ENCODE results near the gene SOX21.

SOX21 gene

DNA sequence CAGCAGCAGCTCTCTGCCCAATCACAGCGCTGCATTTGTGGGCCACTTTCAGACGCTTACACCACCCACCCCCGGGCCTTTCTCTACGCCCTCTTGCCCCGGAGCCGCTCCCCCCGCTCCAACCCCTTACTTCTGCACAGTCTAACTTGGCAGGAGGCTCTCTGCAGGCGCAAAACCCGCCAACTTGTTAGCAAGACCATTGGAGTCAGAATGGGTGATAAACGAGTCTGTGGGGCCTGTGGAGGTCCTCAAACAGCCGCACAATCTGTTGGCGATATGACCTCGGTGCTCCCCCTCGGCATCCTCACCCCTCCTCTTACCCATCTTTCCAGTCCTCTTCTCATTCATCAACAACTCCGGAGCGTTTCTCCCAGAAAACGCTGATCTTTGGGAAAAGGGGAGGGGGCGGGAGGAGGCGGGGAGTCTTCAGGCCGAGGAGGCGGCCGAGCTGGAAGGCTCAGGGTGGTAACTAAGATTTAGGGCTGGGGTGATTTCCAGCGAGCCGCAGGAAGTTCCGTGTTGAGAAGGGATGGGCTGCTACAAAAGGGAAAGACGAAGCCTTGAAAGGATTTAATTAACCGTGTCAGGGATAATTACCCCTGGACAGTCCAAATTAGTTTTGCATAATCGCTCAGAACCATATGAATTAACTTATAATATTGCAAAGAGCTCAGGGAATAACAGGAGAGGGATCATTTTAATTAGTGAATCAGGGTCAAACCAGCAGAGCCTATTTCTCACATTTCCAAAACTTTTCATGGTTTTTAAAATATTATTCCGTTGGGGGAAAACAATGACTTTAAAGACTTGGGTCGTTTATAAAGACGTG lies 4.1 kb downstream of the SOX21 start:
- no peak for DNase-seq

DNA sequence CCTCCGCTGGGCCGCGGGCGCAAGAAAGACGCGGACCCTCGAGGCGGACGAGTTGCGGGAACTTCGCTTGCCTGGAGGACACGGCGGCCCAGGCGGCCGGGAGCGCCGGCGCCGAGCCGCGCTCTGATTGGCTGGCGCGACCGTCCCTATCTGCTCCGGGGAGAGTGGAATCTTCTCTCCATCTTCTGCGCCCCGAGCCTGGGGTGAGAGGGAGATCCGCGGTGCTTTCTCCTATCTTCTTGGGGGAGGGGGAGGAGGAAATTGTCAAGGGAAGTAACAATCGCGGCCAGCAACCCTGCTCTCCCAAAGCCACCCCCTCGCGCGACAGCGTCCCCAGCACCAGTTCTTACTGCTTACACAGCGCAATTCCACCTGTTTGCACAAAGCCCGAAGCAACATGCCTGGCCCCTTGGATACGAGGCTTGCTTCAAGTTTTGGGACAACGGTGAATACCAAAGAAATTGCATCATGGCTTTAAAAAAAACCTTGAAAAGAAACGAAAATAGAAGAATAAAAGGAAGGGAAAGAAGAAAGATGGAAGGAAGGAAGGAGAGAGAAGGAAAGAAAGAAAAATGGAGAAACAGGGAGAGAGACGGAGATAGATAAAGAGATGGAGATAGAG lies 4.8 kb downstream of the SOX21 start:
- DNase-seq, result no peak

DNA sequence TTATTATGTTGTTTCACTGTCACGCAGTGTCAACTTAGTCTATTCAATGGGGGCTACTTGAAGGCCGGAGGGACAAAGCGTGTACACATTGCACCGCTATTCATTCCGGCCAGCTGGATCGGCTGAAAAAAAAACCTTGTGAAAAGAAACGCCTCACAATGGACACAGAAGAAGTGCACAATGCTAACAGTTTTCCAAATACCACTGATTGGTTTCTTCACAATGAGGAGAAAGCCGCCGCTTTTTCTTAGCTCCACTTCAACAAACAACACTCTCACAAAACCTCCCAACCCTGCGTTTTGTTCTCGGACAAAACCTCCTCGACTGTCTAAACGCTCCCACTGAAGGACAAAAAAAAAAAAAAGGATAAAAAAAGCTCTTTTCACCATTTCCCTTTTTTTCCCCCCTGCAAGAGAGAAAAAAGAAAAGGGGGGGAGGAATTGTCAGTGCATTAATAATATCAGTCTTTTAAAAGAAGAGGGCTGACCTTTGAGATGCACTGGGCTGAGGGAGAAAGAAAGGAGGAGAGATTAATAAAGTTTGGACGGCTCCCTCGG lies 5.4 kb downstream of the SOX21 start:
- no peak for DNase-seq

DNA sequence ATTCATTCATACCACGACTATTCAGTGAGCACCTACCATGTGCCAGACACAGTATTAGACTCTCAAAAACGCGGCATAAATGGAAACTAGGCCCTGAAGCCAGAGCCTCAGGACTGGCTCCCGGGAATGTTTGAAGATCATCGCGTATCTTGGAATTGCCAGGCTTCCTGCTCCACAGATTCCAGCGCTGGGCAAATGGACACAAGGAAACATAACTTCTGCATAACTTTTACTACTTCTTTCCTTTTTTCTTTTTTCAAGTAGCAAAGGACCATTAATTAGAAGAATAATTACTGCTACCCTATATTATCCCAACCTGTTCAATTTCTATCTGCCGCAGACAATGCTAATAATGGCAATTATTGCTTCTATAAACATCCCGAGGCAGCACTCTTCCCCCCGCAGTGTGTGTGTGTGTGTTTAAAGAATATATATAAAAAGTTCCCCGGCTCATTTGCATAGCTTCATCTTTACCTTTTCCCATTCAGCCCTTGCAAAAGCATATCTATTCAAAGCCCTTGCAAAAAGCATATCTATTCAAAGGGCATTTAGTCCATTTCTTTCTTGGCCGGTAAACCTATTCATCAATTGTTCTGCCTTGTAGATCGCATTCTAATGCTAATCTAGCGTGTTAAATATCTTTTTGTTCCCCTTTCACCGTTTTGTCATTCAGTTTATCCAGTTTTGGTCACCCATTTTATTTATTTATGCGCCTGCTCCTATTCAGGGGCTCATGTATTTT lies 6.1 kb downstream of the SOX21 start:
- no peak for DNase-seq

DNA sequence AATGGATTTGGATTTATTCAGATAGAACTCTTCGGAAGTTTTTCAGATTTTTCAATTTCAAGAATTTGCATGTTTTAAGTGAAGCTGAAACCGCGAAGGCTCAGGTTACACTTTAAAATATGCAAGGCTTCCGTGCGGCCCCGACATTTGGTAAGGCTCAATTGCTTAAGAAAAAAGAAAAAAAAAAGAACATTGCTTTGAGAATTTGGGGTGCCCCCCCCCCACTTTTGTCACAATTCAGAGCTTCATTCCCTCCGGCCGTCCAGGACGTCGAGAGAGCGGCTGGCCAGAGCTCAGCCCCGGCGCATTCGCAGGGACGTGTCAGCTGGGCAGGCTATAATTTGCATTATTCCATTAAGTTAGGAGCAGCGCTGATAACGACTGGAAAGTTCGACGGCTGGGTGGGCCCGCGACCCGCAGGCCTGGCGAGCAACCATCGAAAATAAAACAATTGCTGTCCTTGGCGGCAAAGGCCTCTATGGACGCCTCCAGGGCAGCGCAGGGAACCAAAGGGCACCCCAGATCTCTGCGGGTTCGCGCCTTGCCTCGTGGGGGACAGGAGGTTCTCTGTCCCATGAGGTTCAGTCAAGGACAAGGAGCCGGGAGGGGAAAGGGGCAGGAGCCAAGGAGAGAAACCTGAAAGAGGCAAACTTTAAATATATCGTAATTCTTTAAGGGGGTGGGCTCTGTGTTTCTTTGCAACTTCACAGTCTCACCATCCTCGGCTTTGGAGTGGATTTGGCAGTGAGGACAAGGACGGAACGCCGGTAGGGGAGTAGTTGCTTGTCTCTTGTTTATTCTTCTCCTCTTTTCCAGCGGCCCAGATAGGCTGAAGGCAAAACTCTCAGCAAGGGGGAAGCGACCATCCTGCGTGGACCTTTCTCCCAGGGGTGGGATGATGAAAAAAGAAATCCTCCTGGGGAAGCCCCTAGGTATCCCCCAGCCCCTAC lies 7.0 kb downstream of the SOX21 start:
- DNase-seq, result no peak

DNA sequence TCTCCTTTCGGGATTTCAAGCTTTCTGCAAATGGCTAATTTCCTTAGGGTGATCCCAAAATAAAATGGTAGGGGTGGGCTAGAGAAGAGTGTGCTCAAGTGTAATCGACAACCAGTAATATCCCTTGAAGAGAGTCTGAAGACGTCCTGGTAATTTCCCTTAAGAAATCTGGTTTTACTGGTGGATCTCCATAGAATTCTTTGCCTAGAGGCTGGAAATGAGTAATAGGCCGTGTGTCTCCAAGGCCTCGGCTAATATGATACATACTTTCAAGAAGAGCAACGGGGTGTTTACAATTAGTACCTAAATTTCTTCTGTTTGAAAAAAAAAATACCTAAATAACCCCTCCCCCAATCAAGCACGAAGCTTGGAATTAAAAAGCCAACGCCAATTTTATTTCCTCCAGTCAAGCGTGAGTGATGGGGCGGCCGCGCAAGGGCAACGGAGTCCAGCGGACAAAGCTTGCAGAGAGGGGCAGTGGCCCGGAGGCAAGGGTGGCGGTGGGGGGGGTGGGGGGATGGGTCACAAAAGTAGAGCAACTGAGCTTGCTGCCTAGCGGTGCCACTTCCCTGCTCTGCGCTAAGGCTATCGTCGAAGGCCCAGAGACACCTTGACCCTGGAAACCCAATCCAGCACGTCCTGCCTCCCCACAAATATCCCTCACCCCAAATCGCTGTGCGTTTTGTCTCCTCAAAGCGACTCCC lies 7.8 kb downstream of the SOX21 start:
- DNase-seq, result no peak

GRCh38 chr13:94703721-94704314 lies 8.5 kb downstream of the SOX21 start:
- no peak for DNase-seq

- DNase-seq, result no peak
Observed at GRCh38 chr13:94703271-94703670, 9.1 kb downstream of the SOX21 start.

DNA sequence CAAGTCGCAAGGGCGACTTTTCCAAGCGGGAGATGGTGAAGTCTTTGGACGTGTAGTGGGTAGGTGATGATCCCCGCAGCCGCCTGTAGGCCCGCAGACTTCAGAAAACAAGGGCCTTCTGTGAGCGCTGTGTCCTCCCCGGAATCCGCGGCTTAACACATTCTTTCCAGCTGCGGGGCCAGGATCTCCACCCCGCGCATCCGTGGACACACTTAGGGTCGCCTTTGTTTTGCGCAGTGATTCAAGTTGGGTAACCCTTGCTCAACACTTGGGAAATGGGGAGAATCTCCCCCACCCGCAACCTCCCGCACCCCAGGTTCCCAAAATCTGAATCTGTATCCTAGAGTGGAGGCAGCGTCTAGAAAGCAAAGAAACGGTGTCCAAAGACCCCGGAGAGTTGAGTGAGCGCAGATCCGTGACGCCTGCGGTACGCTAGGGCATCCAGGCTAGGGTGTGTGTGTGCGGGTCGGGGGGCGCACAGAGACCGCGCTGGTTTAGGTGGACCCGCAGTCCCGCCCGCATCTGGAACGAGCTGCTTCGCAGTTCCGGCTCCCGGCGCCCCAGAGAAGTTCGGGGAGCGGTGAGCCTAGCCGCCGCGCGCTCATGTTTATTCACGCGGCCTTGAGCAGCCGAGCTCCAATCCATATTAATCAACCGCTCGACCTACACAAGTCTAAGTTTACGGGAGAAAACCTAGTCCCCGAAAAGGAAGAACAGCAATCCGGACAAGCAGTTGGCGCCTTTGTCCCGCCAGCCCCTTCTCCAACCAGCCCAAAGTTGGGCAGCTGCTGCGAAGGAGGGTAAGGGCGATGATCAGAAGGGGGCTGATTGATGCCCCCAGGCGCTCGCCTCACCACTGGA lies 9.9 kb downstream of the SOX21 start:
- no peak for DNase-seq

- no peak for DNase-seq
Observed at GRCh38 chr13:94701313-94702180, 10.8 kb downstream of the SOX21 start.

DNA sequence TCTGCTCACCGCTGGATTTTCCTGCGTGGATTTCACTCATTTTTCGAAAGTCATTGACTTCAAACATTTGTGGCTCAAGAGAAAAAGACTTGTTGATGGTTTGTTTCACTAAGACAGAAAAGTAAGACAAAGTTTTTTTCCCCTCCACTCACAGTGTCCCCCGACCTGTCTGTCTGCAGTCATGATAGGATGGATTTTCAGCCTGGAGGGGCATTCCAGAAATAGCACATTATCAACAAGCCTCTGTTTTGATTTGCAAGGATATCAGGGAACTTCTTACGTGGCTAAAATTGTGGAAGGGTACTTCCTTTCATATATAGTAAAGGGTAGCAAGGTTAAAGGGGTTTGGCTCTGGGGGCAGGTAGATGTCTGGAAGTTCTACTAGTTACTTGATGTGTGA lies 11.8 kb downstream of the SOX21 start:
- no peak for DNase-seq

- no peak for DNase-seq
Observed at GRCh38 chr13:94700051-94700535, 12.3 kb downstream of the SOX21 start.

- DNase-seq, result no peak
Observed at GRCh38 chr13:94696171-94696570, 16.2 kb downstream of the SOX21 start.

GRCh38 chr13:94692030-94692429 lies 20.3 kb downstream of the SOX21 start:
- DNase-seq, result no peak

DNA sequence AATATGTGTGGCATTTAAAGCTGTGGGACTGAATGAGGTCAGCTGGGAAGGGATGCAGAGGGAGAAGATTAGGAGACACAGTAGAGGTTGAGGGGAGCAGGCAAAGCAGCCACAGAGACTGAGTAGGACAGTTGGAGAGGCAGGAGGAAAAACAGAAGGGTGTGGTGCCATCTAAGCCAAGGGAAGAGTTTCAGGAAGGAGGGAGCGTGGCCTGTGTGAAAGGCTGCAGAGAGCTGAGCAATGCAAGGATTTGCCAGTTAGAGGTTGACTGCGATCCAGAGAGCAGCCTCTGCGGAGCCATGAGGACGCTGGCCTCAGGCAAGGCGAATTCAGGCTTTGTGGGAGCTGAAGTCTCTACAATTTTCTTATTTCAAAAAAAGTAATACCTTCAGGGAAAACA lies 28.9 kb downstream of the SOX21 start:
- no peak for DNase-seq

GRCh38 chr13:94682229-94682628 lies 30.1 kb downstream of the SOX21 start:
- no peak for DNase-seq

DNA sequence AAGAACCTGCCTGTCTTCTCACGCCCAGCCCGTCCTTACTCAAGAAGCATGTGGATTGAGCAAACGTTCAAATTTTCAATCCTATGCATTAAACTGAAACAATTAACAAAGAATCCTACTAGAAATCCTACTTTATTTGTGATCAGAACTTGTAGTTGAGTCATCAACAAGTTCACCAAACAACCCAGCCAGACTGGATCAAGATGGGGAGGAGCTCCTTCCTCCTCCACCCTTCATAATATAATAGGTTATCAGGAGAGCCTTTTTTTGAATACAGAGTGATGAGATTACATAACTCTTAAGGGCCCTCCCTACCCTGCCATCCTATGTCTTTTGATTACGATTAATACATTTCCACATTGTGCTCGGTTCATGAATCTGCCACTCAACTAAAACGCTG lies 32.7 kb downstream of the SOX21 start:
- DNase-seq, result no peak

GRCh38 chr13:94678845-94679244 lies 33.5 kb downstream of the SOX21 start:
- no peak for DNase-seq

GRCh38 chr13:94677799-94678198 lies 34.5 kb downstream of the SOX21 start:
- no peak for DNase-seq
